Heart right ventricle (tissue), 16 donors: ENCODE results near the gene TSLP. TPM values are rescaled to one million over a fixed set of nuclear protein-coding genes. Genes with fewer than 3 reads are reported as not detected.

Experiments
- ATAC-seq, 8 donors: fragments of 200-7000 bp; cut with Tn5 transposase; one replicate each; pipeline ENCODE4 v1.9.1; 2020; ENCODE audit warnings: mild to moderate bottlenecking in 8 of 8, moderate library complexity in 8 of 8, moderate number of reproducible peaks in 1 of 8
- DNase-seq, 2 donors: peaks; one replicate each; pipeline ENCODE4 v3.0.0-alpha.2; 2020
- H3K27ac ChIP-seq, 10 donors: fragments of 200-600 bp; sonication (generic) in 2 of 10; one replicate each; pipeline versions ENCODE4 v1.5.0 to v1.8.0; 2020 to 2022; ENCODE audit warnings: mild to moderate bottlenecking in 3 of 10
- H3K27me3 ChIP-seq, 7 donors: fragments of 200-600 bp; one replicate each; pipeline ENCODE4 v1.8.0; 2021 to 2022; ENCODE audit warnings: mild to moderate bottlenecking in 2 of 7
- H3K36me3 ChIP-seq, 9 donors: fragments of 200-600 bp; sonication (generic) in 1 of 9; one replicate each; pipeline versions ENCODE4 v1.5.0 to v1.8.0; 2020 to 2022; ENCODE audit warnings: mild to moderate bottlenecking in 2 of 9
- H3K4me1 ChIP-seq, 9 donors: fragments of 200-600 bp; sonication (generic) in 1 of 9; one replicate each; pipeline versions ENCODE4 v1.5.0 to v1.8.0; 2020 to 2022; ENCODE audit warnings: mild to moderate bottlenecking in 4 of 9
- H3K4me3 ChIP-seq, 10 donors: fragments of 200-600 bp; sonication (generic) in 2 of 10; one replicate each; pipeline versions ENCODE4 v1.5.0 to v1.8.0; 2020 to 2022; ENCODE audit warnings: mild to moderate bottlenecking in 7 of 10, moderate library complexity in 2 of 10
- H3K9me3 ChIP-seq, 11 donors: fragments of 200-600 bp in 10 of 11; sonication (generic) in 2 of 11; one replicate each; pipeline versions ENCODE4 v1.5.0 to v1.8.0; 2013 to 2022; ENCODE audit warnings: mild to moderate bottlenecking in 2 of 11, control low read depth in 1 of 11, moderate library complexity in 1 of 11
- WGBS, 2 donors: extraction: QIAGEN DNeasy Blood & Tissue Kit; methylation state at CpG; one replicate each; pipeline ENCODE4 v1.1.7; 2013; ENCODE audit warnings: inconsistent platforms in 1 of 2; 5-methylcytosine and 5-hydroxymethylcytosine counted together
- intact Hi-C, 10 donors: fragments of 100-400 bp; cut with DNase I; formaldehyde crosslinking; loops; one replicate each; pipeline versions ENCODE4 v1.11.1 to v1.14.2; 2022
- polyA plus RNA-seq, 2 donors: library from polyadenylated mRNA; stranded (reverse); fragments of 200-250 nt; gene quantifications; one replicate each; pipeline ENCODE4 v1.2.3, GENCODE V29; 2013
- total RNA-seq, 10 donors: library from RNA; stranded (reverse); fragmentation: NEBNext Ultra II Directional in 3 of 10; extraction: Animal tissue kit (Norgen Biotek cat#: 25700) in 3 of 10; gene quantifications; one replicate each; pipeline versions ENCODE4 v1.2.1 to v1.2.4, GENCODE V29; 2021 to 2023
- TF ChIP-seq, protein P1 (sequence below), 9 donors: fragments of 200-600 bp; sonication (generic) in 2 of 9; IDR thresholded peaks; one replicate each; pipeline versions ENCODE4 v1.5.0 to v1.8.0; 2021 to 2022; ENCODE audit warnings: antibody characterized with exemption in 9 of 9, mild to moderate bottlenecking in 5 of 9, moderate library complexity in 1 of 9
- donor health status: Arrhythmogenic right ventricular cardiomyopathy.
- donor health status: ischemic (EF 13 %, LVEDD 7.1; RV severe dilation, severe dysfunction).
- donor health status: healthy with polysubstance abuse.
- donor health status: DM: no; HTN: yes; CAD: no.
- donor health status: DM: no; HTN: no; CAD: no.
- donor health status: ischemic (EF 25% LVEDD 6.9; RV normal size, moderate dysfunction).
- donor health status: ischemic (EF 25% LVEDD 5.7; RV mildly dilated, moderate dysfunction).
- donor health status: healthy.
- donor health status: DM: yes; HTN: yes; CAD: no.
- donor health status: Ischemic cardiomyopathy.
- donor health status: ischemic (EF 35%, LVEDD 5.7; RV mildly dilated, moderate dysfunction).
- donor health status: nonischemic (EF 11% LVEDD 7.7; RV severe dilation, severe dysfunction).
- donor health status: DM: yes; HTN: yes; CAD: no.
- donor health status: PGD.
- donor health status: ischemic (EF 29% LVEDD 5.4; RV normal size, mild dysfunction).
- donor health status: nonischemic (EF 23%, LVEDD 6.1; RV moderate dilation, normal function).

The TSLP gene
- total and polyA plus RNA-seq, 12 donors: 2.8 to 8.7 (median 4.5) TPM

GRCh38 chr5:111095982-111096381 is 24.5 kb downstream of the TSLP start:
- H3K4me1 ChIP-seq: peaks cover 7 to 27% (median 21%) of the 10 kb centered on the region in 9 donors
- H3K4me3 ChIP-seq: no peak overlapping the region
- no peak overlapping the region for H3K27ac ChIP-seq
- no peaks in the 10 kb centered on the region for H3K27me3 ChIP-seq
- 77 to 88% methylated on average over 1 of the region's 1 CpG for WGBS, 2 donors
- no peaks in the 10 kb centered on the region for H3K9me3 ChIP-seq
- intact Hi-C loops: loop anchor here in 2 of 10 donors (10.0 kb wide), 1 partner anchor 341 kb away; no protein-coding TSS in a partner anchor
- DNase-seq (no peak), ATAC-seq (no peak)
- TF ChIP-seq, protein P1, sequence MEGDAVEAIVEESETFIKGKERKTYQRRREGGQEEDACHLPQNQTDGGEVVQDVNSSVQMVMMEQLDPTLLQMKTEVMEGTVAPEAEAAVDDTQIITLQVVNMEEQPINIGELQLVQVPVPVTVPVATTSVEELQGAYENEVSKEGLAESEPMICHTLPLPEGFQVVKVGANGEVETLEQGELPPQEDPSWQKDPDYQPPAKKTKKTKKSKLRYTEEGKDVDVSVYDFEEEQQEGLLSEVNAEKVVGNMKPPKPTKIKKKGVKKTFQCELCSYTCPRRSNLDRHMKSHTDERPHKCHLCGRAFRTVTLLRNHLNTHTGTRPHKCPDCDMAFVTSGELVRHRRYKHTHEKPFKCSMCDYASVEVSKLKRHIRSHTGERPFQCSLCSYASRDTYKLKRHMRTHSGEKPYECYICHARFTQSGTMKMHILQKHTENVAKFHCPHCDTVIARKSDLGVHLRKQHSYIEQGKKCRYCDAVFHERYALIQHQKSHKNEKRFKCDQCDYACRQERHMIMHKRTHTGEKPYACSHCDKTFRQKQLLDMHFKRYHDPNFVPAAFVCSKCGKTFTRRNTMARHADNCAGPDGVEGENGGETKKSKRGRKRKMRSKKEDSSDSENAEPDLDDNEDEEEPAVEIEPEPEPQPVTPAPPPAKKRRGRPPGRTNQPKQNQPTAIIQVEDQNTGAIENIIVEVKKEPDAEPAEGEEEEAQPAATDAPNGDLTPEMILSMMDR (IDR thresholded peaks at IDR 0.05): no peak
- H3K36me3 ChIP-seq: peaks cover 0 to 66% (median 20%) of the 10 kb centered on the region in 9 donors

DNA sequence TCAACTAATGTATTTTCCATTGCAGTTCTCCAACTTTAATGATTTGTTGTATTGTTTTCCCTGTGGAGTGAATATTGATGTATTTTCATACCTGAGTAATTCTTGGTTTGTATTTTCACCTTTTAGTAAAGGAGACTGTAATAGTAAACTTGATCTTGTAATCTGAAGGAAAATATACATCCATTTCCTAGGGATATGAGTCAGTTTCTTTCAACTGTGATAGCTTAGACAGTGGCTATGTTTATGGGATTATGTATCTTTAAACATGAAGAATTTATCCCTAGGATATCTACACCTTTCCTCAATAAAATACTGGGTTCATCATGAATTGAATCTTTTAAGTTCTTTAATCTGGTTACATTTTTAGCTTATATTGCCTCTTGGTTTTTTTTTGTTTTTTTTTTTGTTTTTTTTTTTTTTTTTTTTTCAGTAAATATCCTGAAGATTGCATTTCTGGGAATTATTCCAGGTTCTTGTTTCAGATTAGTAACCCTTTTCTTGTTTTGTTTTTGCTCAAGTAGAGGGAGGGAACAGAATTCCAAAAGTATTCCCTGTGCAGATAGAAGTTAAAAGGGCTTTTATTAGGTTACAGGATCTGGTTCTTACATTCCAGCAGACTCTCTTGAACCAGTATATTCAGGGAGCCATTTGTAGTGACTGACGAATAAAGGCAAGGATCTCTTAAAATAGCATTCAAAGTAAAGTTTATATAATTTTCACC is 27.7 kb downstream of the TSLP start:
- Histone ChIP-seq H3K27me3 (no peaks in the 10 kb centered on the region), H3K4me3 (no peak overlapping the region), H3K27ac (no peak overlapping the region), H3K9me3 (no peaks in the 10 kb centered on the region), H3K4me1 (peaks cover 0 to 8% (median under 1%) of the 10 kb centered on the region in 9 donors), H3K36me3 (peaks cover 0 to 98% (median 36%) of the 10 kb centered on the region in 9 donors)
- ATAC-seq (no peak), DNase-seq (no peak)
- WGBS, 2 donors: 23 to 49% methylated on average over 1 of the region's 1 CpG
- TF ChIP-seq, protein P1 (IDR thresholded peaks at IDR 0.05): no peak
- intact Hi-C loops: loop anchor here in 2 of 10 donors (10.0 kb wide), 1 partner anchor 344 kb away; no protein-coding TSS in a partner anchor

DNA sequence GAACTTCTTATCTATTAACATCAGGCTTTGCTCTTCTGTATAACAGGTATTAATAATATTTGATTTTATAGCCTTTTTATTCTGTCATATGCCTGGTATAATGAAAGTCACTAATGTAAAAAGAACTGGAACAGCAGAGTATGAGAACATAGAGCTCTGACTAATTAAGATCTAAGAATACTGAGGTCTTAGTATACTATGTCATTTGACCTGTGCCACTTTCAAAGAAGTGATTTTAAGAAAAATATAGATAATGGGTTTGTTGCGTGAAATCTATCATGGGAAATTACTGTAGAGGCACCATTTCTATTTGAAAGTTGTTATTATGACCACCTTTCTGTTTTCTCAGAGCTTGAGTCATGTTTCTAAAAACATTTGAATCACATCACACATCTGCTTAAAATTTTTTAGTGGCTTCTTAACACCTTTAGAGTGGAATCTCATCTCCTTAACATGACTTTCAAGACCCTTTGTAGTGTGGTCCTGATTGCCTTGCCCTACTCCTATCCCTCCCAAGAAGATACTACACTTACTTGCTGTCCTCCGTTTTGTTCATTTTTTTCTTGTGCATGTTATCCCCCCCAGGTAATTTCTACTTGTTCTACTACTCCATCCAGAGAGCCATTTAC is 34.9 kb downstream of the TSLP start:
- H3K36me3 ChIP-seq: peaks cover 0 to 100% (median 66%) of the 10 kb centered on the region in 9 donors
- no peaks in the 10 kb centered on the region for H3K9me3 ChIP-seq
- H3K4me3 ChIP-seq: no peak overlapping the region
- no peak for DNase-seq
- TF ChIP-seq, protein P1 (IDR thresholded peaks at IDR 0.05): no peak
- no peak overlapping the region for H3K27ac ChIP-seq
- intact Hi-C loops: no loop called here
- 94 to 95% methylated on average over 2 of the region's 2 CpGs for WGBS, 2 donors
- no peaks in the 10 kb centered on the region for H3K4me1 ChIP-seq
- ATAC-seq: no peak
- no peaks in the 10 kb centered on the region for H3K27me3 ChIP-seq

DNA sequence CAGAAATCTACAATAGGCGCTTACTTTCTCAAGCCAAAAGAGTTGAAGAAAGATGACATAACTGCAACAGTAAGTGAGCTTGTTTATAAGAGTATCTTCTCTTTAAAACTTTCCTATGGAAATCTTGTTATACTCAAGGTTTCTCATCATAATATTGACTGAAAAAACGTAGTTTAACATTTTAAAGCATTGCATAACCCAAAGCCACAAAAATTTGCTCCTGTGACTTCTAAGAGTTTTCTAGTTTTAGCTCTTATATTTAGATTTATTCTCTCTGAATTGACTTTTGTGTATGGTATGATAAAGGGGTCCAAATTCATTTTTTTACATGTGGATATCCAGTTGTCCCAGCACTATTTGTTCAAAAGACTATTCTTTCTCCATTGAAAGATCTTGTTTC is 35.9 kb downstream of the TSLP start:
- ATAC-seq (no peak), DNase-seq (no peak)
- H3K36me3 ChIP-seq: peaks cover 0 to 100% (median 63%) of the 10 kb centered on the region in 9 donors
- H3K27ac ChIP-seq: no peak overlapping the region
- TF ChIP-seq, protein P1 (IDR thresholded peaks at IDR 0.05): no peak
- H3K4me3 ChIP-seq: no peak overlapping the region
- no peaks in the 10 kb centered on the region for H3K4me1 ChIP-seq
- intact Hi-C loops: no loop called here
- no peaks in the 10 kb centered on the region for H3K27me3 ChIP-seq
- 92 to 99% methylated on average over 2 of the region's 2 CpGs for WGBS, 2 donors
- H3K9me3 ChIP-seq: no peaks in the 10 kb centered on the region
